ENCODE results near the gene SAMD7. TPM values are rescaled to one million over a fixed set of nuclear protein-coding genes. Genes with fewer than 3 reads are reported as not detected.

The SAMD7 gene
- total and polyA plus RNA-seq, 2 of the 13 experiments (the other 11 are each of a cell fraction or from before 2014, with no cell fraction given) = not detected

GRCh38 chr3:169966951-169967915 lies 55.9 kb downstream of the SAMD7 start (continued):
- TF ChIP-seq MXD3 (CRISPR knock-in tag; IDR thresholded peaks at IDR 0.05) (no peak), FOXM1 (CRISPR knock-in tag; IDR thresholded peaks at IDR 0.05) (no peak), ZNF136 (CRISPR knock-in tag; IDR thresholded peaks at IDR 0.05; ENCODE audit: low read depth) (no peak), JUN (CRISPR knock-in tag; IDR thresholded peaks at IDR 0.05) (no peak), ZNF770 (CRISPR knock-in tag; IDR thresholded peaks at IDR 0.05) (no peak), ZNF460 (CRISPR knock-in tag; IDR thresholded peaks at IDR 0.05; ENCODE audit: borderline replicate concordance) (0 out of 2 replicates have a peak, but pooled peaks have one; percentile 30), STAT5B (CRISPR knock-in tag; IDR thresholded peaks at IDR 0.05) (no peak), ZNF644 (CRISPR knock-in tag; IDR thresholded peaks at IDR 0.05; ENCODE audit: low read depth) (no peak), ZNF24 (IDR thresholded peaks at IDR 0.05) (no peak), ZC3H13 (CRISPR knock-in tag; IDR thresholded peaks at IDR 0.05) (no peak), EP300 (IDR thresholded peaks at IDR 0.05; ENCODE audit: low read depth in 2 of 2, low read length in 2 of 2) (no peak), EP300 (CRISPR knock-in tag; IDR thresholded peaks at IDR 0.05; ENCODE audit: borderline replicate concordance) (no peak), ZNF703 (CRISPR knock-in tag; IDR thresholded peaks at IDR 0.05; ENCODE audit: borderline replicate concordance) (no peak), GRHL1 (CRISPR knock-in tag; conservative IDR thresholded peaks at IDR 0.05) (no peak), TFDP2 (CRISPR knock-in tag; IDR thresholded peaks at IDR 0.05) (no peak), PLRG1 (conservative IDR thresholded peaks at IDR 0.05) (no peak), ZUFSP (CRISPR knock-in tag; IDR thresholded peaks at IDR 0.05; ENCODE audit: borderline replicate concordance) (no peak), THRA (CRISPR knock-in tag; IDR thresholded peaks at IDR 0.05; ENCODE audit: borderline replicate concordance) (0 out of 2 replicates have a peak, but pooled peaks have one; percentile 17), FOXA1 (IDR thresholded peaks at IDR 0.05) (no peak), FOXA1 (CRISPR knock-in tag; IDR thresholded peaks at IDR 0.05) (no peak), ZNF282 (IDR thresholded peaks at IDR 0.05; ENCODE audit: partially characterized antibody) (no peak)
